T-cell (primary cell): ENCODE results near the gene RAB40A. TPM values are rescaled to one million over a fixed set of nuclear protein-coding genes. Genes with fewer than 3 reads are reported as not detected.
"Not testable (repeated sequence)": the region's sequence is repeated elsewhere in the genome, so short reads cannot be mapped to it uniquely, and the experiment has no call there.

Experiments used
- ATAC-seq, 4 experiments: fragments of 200-7000 bp in 3 of 4; fragments of 150-1000 bp in 1 of 4; cut with Tn5 transposase; replicated peaks in 1 of 4; 1 replicate in 3 of 4; 2 replicates in 1 of 4; pipeline ENCODE4 v1.10.0; 2021; ENCODE audit warnings: moderate library complexity in 3 of 4, mild to moderate bottlenecking in 2 of 4, moderate number of reproducible peaks in 1 of 4
- CTCF ChIA-PET, 2 donors: fragments of 300-600 bp; sonication (Branson Sonifier 250); formaldehyde crosslinking; loops; one replicate each; lab custom pipeline; 2022; ENCODE audit warnings: antibody characterized with exemption in 2 of 2; lab: Charles Lee
- POLR2A ChIA-PET, 2 donors: fragments of 300-600 bp; sonication (Branson Sonifier 250); formaldehyde crosslinking; loops; one replicate each; lab custom pipeline; 2022; ENCODE audit warnings: antibody characterized with exemption in 2 of 2; lab: Charles Lee
- DNase-seq, 35 experiments: peaks; one replicate each; pipeline versions ENCODE4 v3.0.0 to v3.0.0-alpha.2; 2013 to 2023
- H3K27ac ChIP-seq: one replicate; pipeline ENCODE4 v1.5.1; 2013; ENCODE audit warnings: low read length
- H3K27me3 ChIP-seq, 2 experiments: replicated peaks in 1 of 2; 1 replicate in 1 of 2; 2 replicates in 1 of 2; pipeline versions ENCODE4 v1.6.1 to v1.7.0; 2013; ENCODE audit warnings: low read length in 1 of 2, mixed read lengths in 1 of 2; ENCODE audit not compliant: control insufficient read depth in 2 of 2, insufficient read depth in 2 of 2; ENCODE audit errors: extremely low read depth in 1 of 2
- H3K36me3 ChIP-seq, 2 donors: 1 replicate in 1 of 2; 2 replicates in 1 of 2; pipeline versions ENCODE4 v1.6.1 to v1.7.0; 2013; ENCODE audit warnings: low read length in 1 of 2; ENCODE audit not compliant: control insufficient read depth in 2 of 2, insufficient read depth in 1 of 2; ENCODE audit errors: extremely low read depth in 1 of 2
- H3K4me1 ChIP-seq, 2 experiments: 1 replicate in 1 of 2; 2 replicates in 1 of 2; pipeline versions ENCODE4 v1.6.1 to v1.7.0; 2013; ENCODE audit warnings: low read length in 2 of 2, mixed read lengths in 1 of 2; ENCODE audit not compliant: insufficient read depth in 2 of 2, control insufficient read depth in 1 of 2; ENCODE audit errors: extremely low read depth in 1 of 2
- H3K4me3 ChIP-seq, 2 donors: 1 replicate in 1 of 2; 2 replicates in 1 of 2; pipeline versions ENCODE4 v1.5.1 to v1.7.0; 2013; ENCODE audit warnings: mild to moderate bottlenecking in 2 of 2, low read length in 1 of 2, moderate library complexity in 1 of 2; ENCODE audit not compliant: control insufficient read depth in 1 of 2; ENCODE audit errors: extremely low read depth in 1 of 2
- H3K9me3 ChIP-seq: 2 replicates; pipeline ENCODE4 v1.7.0; 2013
- H3K27ac Mint-ChIP-seq, 2 donors: one replicate each; pipeline ENCODE4 v1.8.0; 2020 to 2021; ENCODE audit warnings: mild to moderate bottlenecking in 2 of 2, mixed read lengths in 2 of 2
- H3K27me3 Mint-ChIP-seq, 2 donors: one replicate each; pipeline ENCODE4 v1.8.0; 2021 to 2022; ENCODE audit warnings: mixed read lengths in 2 of 2
- H3K36me3 Mint-ChIP-seq: one replicate; pipeline ENCODE4 v1.8.0; 2021; ENCODE audit warnings: mixed read lengths
- H3K4me1 Mint-ChIP-seq, 3 donors: one replicate each; pipeline ENCODE4 v1.8.0; 2020 to 2022; ENCODE audit warnings: mixed read lengths in 3 of 3, mild to moderate bottlenecking in 1 of 3
- H3K4me3 Mint-ChIP-seq, 3 donors: one replicate each; pipeline ENCODE4 v1.8.0; 2020 to 2022; ENCODE audit warnings: mild to moderate bottlenecking in 3 of 3, mixed read lengths in 3 of 3, moderate library complexity in 3 of 3
- H3K9me3 Mint-ChIP-seq, 3 donors: one replicate each; pipeline ENCODE4 v1.8.0; 2020 to 2022; ENCODE audit warnings: mixed read lengths in 3 of 3
- WGBS: methylation state at CpG from one replicate; pipeline ENCODE4 v1.1.5; 2013; ENCODE audit warnings: missing lambda C conversion rate; ENCODE audit not compliant: insufficient coverage; 5-methylcytosine and 5-hydroxymethylcytosine counted together
- total RNA-seq, 35 experiments: library from RNA in 6 of 35; stranded (reverse) in 6 of 35; fragments of 120-200 nt in 1 of 35; gene quantifications; one replicate each; pipeline versions ENCODE4 v1.2.1 to v1.2.4 and lab custom pipeline; 2013 to 2026

RAB40A gene
- total RNA-seq, 5 donors from 2014 or later (not counting 1 experiment from before 2014, with no cell fraction given): 0.07 to 0.18 (median 0.16) TPM; not detected in 2

DNA sequence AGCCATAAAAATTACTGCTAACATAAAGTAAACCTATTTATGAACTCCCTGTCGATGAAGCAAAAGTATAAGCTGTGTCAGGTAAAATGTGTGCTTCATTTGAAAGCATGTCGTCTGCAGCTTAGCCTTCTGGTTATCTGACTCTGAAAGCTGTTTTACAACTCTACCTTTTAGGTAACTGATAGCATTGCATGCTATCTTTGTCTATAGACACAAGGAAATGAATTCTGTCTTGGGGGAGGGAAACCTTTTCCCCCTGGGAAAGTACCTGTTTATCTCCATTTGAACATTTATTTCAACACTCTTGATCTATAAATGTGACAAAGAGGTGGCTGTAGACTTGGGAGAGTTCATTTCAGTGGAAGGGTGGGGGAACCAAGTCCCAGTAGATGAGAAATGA is 51.4 kb downstream of the RAB40A start:
- H3K27me3 ChIP-seq: no peaks in the 10 kb centered on the region
- Mint-ChIP-seq H3K9me3 (no peaks in the 10 kb centered on the region), H3K27me3 (peaks cover 0 to 28% of the 10 kb centered on the region in 2 donors), H3K4me3 (no peak overlapping the region), H3K27ac (no peak overlapping the region), H3K4me1 (peaks cover 6 to 18% (median 13%) of the 10 kb centered on the region in 3 donors), H3K36me3 (no peaks in the 10 kb centered on the region)
- no peak for ATAC-seq
- WGBS: no CpG with 5 or more reads among the region's 2 CpGs
- no peak for DNase-seq
- no peak overlapping the region for H3K4me3 ChIP-seq
- no peak overlapping the region for H3K27ac ChIP-seq
- no peaks in the 10 kb centered on the region for H3K9me3 ChIP-seq
- H3K36me3 ChIP-seq: no peaks in the 10 kb centered on the region
- CTCF ChIA-PET: no interaction called here
- POLR2A ChIA-PET: no interaction called here
- peaks cover 0 to 4% of the 10 kb centered on the region in 2 experiments for H3K4me1 ChIP-seq

DNA sequence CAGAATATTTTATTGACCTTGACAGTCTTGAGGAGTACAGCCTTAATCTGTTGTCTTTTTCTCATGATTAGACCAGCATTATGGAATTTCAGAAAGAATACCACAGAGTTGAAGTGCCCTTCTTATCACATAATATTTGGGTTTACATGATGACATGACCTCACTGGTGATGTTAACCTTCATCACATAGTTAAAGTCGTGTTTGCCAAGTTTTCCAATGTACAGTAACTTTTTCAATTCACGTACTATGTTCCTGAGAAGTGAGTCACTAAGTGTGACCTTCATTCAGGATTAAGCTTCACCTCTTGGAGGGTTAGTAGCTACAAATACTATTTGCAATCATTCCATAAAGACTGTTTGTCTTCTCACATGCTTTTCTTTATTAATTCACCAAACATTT is 52.1 kb downstream of the RAB40A start:
- WGBS: no CpG with 5 or more reads among the region's 2 CpGs
- peaks cover 0 to 4% of the 10 kb centered on the region in 2 experiments for H3K4me1 ChIP-seq
- Mint-ChIP-seq H3K4me3 (no peak overlapping the region), H3K36me3 (no peaks in the 10 kb centered on the region), H3K27me3 (peaks cover 0 to 32% of the 10 kb centered on the region in 2 donors), H3K4me1 (peaks cover 6 to 22% (median 17%) of the 10 kb centered on the region in 3 donors), H3K27ac (no peak overlapping the region), H3K9me3 (no peaks in the 10 kb centered on the region)
- no peaks in the 10 kb centered on the region for H3K27me3 ChIP-seq
- H3K36me3 ChIP-seq: no peaks in the 10 kb centered on the region
- ATAC-seq (no peak), DNase-seq (no peak)
- CTCF ChIA-PET: no interaction called here
- no peak overlapping the region for H3K4me3 ChIP-seq
- POLR2A ChIA-PET: no interaction called here
- no peaks in the 10 kb centered on the region for H3K9me3 ChIP-seq
- no peak overlapping the region for H3K27ac ChIP-seq

DNA sequence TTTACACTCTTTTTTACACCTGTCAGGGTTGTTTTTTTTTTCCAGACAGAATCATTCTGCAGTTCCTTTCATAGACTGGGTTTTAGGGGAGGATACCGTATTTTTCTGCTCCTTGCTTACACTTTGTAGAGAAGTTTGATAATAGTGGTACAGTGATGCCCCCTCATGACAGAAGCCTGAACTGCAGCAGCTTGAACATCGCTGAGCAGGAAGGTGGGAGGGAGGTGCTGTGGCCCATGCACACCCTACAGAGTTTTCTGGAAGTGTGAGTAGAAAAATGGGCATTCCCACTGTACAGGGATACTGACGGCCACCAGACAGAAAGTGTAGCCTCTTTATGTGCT is 54.5 kb downstream of the RAB40A start:
- H3K4me1 ChIP-seq: peaks cover 0 to 10% of the 10 kb centered on the region in 2 experiments
- Mint-ChIP-seq H3K9me3 (no peaks in the 10 kb centered on the region), H3K4me3 (peak overlapping the region; percentile 82 to 92 (median 91)), H3K27ac (peak overlapping the region; percentile 84 to 97), H3K36me3 (no peaks in the 10 kb centered on the region), H3K4me1 (peaks cover 19 to 41% (median 38%) of the 10 kb centered on the region in 3 donors), H3K27me3 (peaks cover 0 to 27% of the 10 kb centered on the region in 2 donors)
- H3K36me3 ChIP-seq: no peaks in the 10 kb centered on the region
- POLR2A ChIA-PET: interaction anchor here in 1 of 2 donors (0.6 kb wide), 1 partner anchor 24 kb away, joined by 5 read pairs; no protein-coding TSS in a partner anchor
- no peaks in the 10 kb centered on the region for H3K9me3 ChIP-seq
- no peaks in the 10 kb centered on the region for H3K27me3 ChIP-seq
- WGBS: 0% methylated on average over 1 of the region's 3 CpGs
- DNase-seq (peak; percentile 32 to 84 (median 66)), ATAC-seq (peak; percentile 84 to 89 (median 87))
- no peak overlapping the region for H3K27ac ChIP-seq
- CTCF ChIA-PET: interaction anchor here (0.6 to 1.8 kb wide), 7 partner anchors 9 to 1447 kb away, joined by 3 to 7 read pairs (median 4); no protein-coding TSS in a partner anchor
- H3K4me3 ChIP-seq: peak overlapping the region; percentile 1 to 52

DNA sequence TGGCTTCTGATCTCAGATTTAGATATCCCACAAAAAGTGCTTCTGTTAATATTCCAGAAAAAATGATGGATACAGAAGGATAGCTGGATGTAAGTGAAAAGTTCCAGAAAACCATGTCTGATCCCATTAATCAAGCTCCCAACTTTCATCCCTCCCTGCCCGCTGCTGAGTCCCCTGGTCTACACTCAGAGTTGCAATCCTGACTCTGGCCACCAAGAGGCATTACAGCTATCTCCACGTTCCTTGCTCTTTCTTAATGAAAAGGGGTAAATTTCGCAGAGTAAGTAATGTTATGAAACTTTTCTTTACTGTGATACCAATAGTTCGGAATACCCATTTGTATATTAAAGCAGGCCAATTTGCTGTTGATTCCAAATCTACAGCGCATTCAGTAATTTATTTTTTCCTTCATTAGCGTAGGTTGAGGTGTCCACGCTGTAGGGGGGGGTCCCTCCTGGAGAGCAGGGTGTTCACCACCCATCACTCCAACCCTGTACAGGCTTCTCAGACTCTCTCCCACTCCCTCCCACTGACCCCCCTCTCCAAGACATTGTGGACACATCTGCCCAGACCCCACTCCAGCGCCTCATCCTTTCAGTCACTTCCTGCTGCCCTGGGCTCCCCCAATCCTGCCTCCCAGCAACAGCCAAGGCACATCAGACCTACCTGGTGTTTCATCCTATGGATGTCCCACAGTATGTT is 55.1 kb downstream of the RAB40A start:
- no peak overlapping the region for H3K27ac ChIP-seq
- Mint-ChIP-seq H3K4me1 (peaks cover 24 to 46% (median 43%) of the 10 kb centered on the region in 3 donors), H3K27me3 (peaks cover 0 to 23% of the 10 kb centered on the region in 2 donors), H3K9me3 (peaks cover 0 to 2% (median 0%) of the 10 kb centered on the region in 3 donors), H3K4me3 (peak overlapping the region; percentile 82 to 92 (median 91)), H3K36me3 (no peaks in the 10 kb centered on the region), H3K27ac (peak overlapping the region; percentile 84 to 97)
- 20% methylated on average over 1 of the region's 8 CpGs for WGBS
- peak overlapping the region; percentile 1 to 52 for H3K4me3 ChIP-seq
- H3K9me3 ChIP-seq: no peaks in the 10 kb centered on the region
- peaks cover 0 to 10% of the 10 kb centered on the region in 2 experiments for H3K4me1 ChIP-seq
- ATAC-seq: peak; percentile 75 to 78 (median 78)
- H3K27me3 ChIP-seq: no peaks in the 10 kb centered on the region
- ChIA-PET POLR2A (interaction anchor here (0.6 to 0.7 kb wide), 3 partner anchors 19 to 28 kb away, joined by 3 to 5 read pairs (median 5); no protein-coding TSS in a partner anchor), CTCF (interaction anchor here (0.5 to 1.8 kb wide), 21 partner anchors 87 to 1448 kb away, joined by 3 to 10 read pairs (median 4); partner anchors contain the start of genes BEX3 (in 1 of the 2) and TCEAL9 (in 1 of the 2))
- peak in 20 of 35 experiments; percentile 1 to 57 (median 10) for DNase-seq
- no peaks in the 10 kb centered on the region for H3K36me3 ChIP-seq

DNA sequence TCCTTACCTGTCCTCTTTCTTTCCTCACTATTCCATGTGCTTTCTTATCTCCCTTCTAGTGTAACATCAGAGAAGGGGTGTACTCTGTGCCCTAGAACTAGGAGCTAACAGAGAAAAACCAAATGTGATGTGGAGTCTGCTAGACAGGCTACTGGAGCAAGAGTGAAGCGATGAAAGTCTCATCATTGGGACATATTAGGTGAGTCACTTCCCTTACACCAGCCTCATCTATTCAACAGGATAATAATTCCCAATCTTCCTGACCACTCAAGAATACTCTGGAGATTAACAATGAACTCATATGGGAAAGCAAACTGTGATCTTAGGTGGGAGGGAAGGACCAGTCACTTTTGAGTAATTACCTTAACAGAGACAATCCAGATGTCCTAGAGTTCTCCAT is 58.1 kb downstream of the RAB40A start:
- ChIA-PET POLR2A (no interaction called here), CTCF (interaction anchor here (0.6 to 0.7 kb wide), 2 partner anchors 12 to 250 kb away, joined by 3 read pairs; no protein-coding TSS in a partner anchor)
- DNase-seq (no peak), ATAC-seq (no peak)
- Mint-ChIP-seq H3K27me3 (peaks cover 0 to 24% of the 10 kb centered on the region in 2 donors), H3K4me1 (peaks cover 29 to 51% (median 50%) of the 10 kb centered on the region in 3 donors), H3K9me3 (peaks cover 0 to 5% (median 0%) of the 10 kb centered on the region in 3 donors), H3K4me3 (peak overlapping the region in 1 of 3 donors; percentile 12), H3K27ac (peak overlapping the region in 1 of 2 donors; percentile 96), H3K36me3 (no peaks in the 10 kb centered on the region)
- peaks cover 0 to 10% of the 10 kb centered on the region in 2 experiments for H3K4me1 ChIP-seq
- no peaks in the 10 kb centered on the region for H3K27me3 ChIP-seq
- no peak overlapping the region for H3K27ac ChIP-seq
- H3K36me3 ChIP-seq: no peaks in the 10 kb centered on the region
- H3K4me3 ChIP-seq: no peak overlapping the region
- no CpG with 5 or more reads among the region's 1 CpG for WGBS
- no peaks in the 10 kb centered on the region for H3K9me3 ChIP-seq

DNA sequence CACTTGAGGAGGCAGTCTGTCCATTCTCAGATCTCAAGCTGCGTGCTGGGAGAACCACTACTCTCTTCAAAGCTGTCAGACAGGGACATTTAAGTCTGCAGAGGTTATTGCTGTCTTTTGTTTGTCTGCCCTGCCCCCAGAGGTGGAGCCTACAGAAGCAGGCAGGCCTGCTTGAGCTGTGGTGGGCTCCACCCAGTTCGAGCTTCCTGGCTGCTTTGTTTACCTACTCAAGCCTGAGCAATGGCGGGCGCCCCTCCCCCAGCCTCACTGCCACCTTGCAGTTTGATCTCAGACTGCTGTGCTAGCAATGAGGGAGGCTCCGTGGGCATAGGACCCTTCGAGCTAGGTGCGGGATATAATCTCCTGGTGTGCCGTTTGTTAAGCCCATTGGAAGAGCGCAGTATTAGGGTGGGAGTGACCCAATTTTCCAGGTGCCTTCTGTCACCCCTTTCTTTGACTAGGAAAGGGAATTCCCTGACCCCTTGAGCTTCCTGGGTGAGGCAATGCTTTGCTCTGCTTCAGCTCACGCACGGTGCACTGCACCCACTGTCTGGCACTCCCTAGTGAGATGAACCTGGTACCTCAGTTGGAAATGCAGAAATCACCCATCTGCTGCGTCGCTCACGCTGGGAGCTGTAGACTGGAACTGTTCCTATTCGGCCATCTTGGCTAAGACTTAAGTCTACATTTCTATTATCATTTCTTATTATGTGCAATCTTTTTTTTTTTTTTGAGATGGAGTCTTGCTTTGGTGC is 59.1 kb downstream of the RAB40A start:
- H3K36me3 ChIP-seq, ATAC-seq, H3K27ac ChIP-seq, H3K4me3 ChIP-seq, H3K36me3 Mint-ChIP-seq, H3K9me3 Mint-ChIP-seq, H3K9me3 ChIP-seq, H3K27me3 ChIP-seq: not testable (repeated sequence)
- H3K27ac Mint-ChIP-seq: peak overlapping the region; percentile 89 to 96
- ChIA-PET POLR2A (interaction anchor here in 1 of 2 donors (0.5 to 0.7 kb wide), 2 partner anchors 19 to 834 kb away, joined by 7 to 13 read pairs; no protein-coding TSS in a partner anchor), CTCF (interaction anchor here (0.5 to 0.8 kb wide), 3 partner anchors 230 to 707 kb away, joined by 3 to 4 read pairs (median 3); no protein-coding TSS in a partner anchor)
- peak; percentile 9 to 72 (median 56) for DNase-seq
- 50% methylated on average over 2 of the region's 15 CpGs for WGBS
- H3K4me1 Mint-ChIP-seq: peaks cover 29 to 51% (median 50%) of the 10 kb centered on the region in 3 donors
- H3K4me3 Mint-ChIP-seq: peak overlapping the region; percentile 60 to 72 (median 62)
- H3K27me3 Mint-ChIP-seq: peaks cover 0 to 24% of the 10 kb centered on the region in 2 donors
- H3K4me1 ChIP-seq: peaks cover 0 to 10% of the 10 kb centered on the region in 2 experiments
